Measurements from ENCODE around the gene FPR2. TPM values are rescaled to one million over a fixed set of nuclear protein-coding genes. Genes with fewer than 3 reads are reported as not detected.

The FPR2 gene
- total and polyA plus RNA-seq, 9 of the 15 experiments (the other 6 are each of a cell fraction or from before 2014, with no cell fraction given) = 0.03 to 0.15 (median 0.07) TPM; not detected in 6

GRCh38 chr19:51786646-51787494 is 25.9 kb downstream of the FPR2 start (continued):
- TF ChIP-seq, protein P1, sequence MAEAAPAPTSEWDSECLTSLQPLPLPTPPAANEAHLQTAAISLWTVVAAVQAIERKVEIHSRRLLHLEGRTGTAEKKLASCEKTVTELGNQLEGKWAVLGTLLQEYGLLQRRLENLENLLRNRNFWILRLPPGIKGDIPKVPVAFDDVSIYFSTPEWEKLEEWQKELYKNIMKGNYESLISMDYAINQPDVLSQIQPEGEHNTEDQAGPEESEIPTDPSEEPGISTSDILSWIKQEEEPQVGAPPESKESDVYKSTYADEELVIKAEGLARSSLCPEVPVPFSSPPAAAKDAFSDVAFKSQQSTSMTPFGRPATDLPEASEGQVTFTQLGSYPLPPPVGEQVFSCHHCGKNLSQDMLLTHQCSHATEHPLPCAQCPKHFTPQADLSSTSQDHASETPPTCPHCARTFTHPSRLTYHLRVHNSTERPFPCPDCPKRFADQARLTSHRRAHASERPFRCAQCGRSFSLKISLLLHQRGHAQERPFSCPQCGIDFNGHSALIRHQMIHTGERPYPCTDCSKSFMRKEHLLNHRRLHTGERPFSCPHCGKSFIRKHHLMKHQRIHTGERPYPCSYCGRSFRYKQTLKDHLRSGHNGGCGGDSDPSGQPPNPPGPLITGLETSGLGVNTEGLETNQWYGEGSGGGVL (CRISPR knock-in tag; IDR thresholded peaks at IDR 0.05) = peak; percentile 67; the same call in 1 of the 2 replicates
- TF ChIP-seq FUS (optimal IDR thresholded peaks at IDR 0.05; ENCODE audit: low read depth, low read length) (no peak), ZNF764 (CRISPR knock-in tag; IDR thresholded peaks at IDR 0.05; ENCODE audit: low read depth) (no peak), ZNF717 (CRISPR knock-in tag; IDR thresholded peaks at IDR 0.05) (no peak), LCOR (CRISPR knock-in tag; IDR thresholded peaks at IDR 0.05) (no peak), BRCA1 (IDR thresholded peaks at IDR 0.05) (no peak), BRCA1 (CRISPR knock-in tag; IDR thresholded peaks at IDR 0.05) (no peak), ZNF318 (IDR thresholded peaks at IDR 0.05; ENCODE audit: borderline replicate concordance in 1 of 2, low read depth in 1 of 2) (no peak), MAFK (IDR thresholded peaks at IDR 0.05; ENCODE audit: low read length) (no peak), HDGF (IDR thresholded peaks at IDR 0.05) (no peak), NR2C1 (IDR thresholded peaks at IDR 0.05) (no peak), NR2C1 (tag; IDR thresholded peaks at IDR 0.05) (peak; percentile 96), TCF7 (IDR thresholded peaks at IDR 0.05; ENCODE audit: borderline replicate concordance) (no peak), ZNF583 (CRISPR knock-in tag; IDR thresholded peaks at IDR 0.05) (peak; percentile 98), NR3C1 (CRISPR knock-in tag; IDR thresholded peaks at IDR 0.05) (no peak)
- TF ChIP-seq, protein P2, sequence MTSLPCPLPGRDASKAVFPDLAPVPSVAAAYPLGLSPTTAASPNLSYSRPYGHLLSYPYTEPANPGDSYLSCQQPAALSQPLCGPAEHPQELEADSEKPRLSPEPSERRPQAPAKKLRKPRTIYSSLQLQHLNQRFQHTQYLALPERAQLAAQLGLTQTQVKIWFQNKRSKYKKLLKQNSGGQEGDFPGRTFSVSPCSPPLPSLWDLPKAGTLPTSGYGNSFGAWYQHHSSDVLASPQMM (CRISPR knock-in tag; IDR thresholded peaks at IDR 0.05) = no peak
- TF ChIP-seq, protein P3, sequence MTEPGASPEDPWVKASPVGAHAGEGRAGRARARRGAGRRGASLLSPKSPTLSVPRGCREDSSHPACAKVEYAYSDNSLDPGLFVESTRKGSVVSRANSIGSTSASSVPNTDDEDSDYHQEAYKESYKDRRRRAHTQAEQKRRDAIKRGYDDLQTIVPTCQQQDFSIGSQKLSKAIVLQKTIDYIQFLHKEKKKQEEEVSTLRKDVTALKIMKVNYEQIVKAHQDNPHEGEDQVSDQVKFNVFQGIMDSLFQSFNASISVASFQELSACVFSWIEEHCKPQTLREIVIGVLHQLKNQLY (CRISPR knock-in tag; conservative IDR thresholded peaks at IDR 0.05) = no peak

Data from K562 (cell line).